Right ventricle myocardium inferior (tissue), 1 donor: Measurements from ENCODE around the gene PHRF1. TPM values are rescaled to one million over a fixed set of nuclear protein-coding genes. Genes with fewer than 3 reads are reported as not detected.

ENCODE experiments used
- ATAC-seq: fragments of 200-7000 bp; cut with Tn5 transposase; one replicate; pipeline ENCODE4 v1.9.1; 2020; ENCODE audit warnings: mild to moderate bottlenecking, moderate library complexity
- DNase-seq: peaks from one replicate; pipeline ENCODE4 v3.0.0; 2021; ENCODE audit errors: missing footprints
- intact Hi-C: fragments of 100-400 bp; cut with DNase I; formaldehyde crosslinking; loops from one replicate; pipeline ENCODE4 v1.11.0; 2022
- total RNA-seq: library from RNA; stranded (reverse); fragmentation: NEBNext Ultra II Directional; extraction: Animal tissue kit (Norgen Biotek cat#: 25700); gene quantifications from one replicate; pipeline ENCODE4 v1.2.1, GENCODE V29; 2021
- donor health status: DM: no; HTN: yes; CAD: no; lungs with severe emphysema.

PHRF1 gene
- total RNA-seq, 1 donor from 2014 or later, result 16.6 TPM

DNA sequence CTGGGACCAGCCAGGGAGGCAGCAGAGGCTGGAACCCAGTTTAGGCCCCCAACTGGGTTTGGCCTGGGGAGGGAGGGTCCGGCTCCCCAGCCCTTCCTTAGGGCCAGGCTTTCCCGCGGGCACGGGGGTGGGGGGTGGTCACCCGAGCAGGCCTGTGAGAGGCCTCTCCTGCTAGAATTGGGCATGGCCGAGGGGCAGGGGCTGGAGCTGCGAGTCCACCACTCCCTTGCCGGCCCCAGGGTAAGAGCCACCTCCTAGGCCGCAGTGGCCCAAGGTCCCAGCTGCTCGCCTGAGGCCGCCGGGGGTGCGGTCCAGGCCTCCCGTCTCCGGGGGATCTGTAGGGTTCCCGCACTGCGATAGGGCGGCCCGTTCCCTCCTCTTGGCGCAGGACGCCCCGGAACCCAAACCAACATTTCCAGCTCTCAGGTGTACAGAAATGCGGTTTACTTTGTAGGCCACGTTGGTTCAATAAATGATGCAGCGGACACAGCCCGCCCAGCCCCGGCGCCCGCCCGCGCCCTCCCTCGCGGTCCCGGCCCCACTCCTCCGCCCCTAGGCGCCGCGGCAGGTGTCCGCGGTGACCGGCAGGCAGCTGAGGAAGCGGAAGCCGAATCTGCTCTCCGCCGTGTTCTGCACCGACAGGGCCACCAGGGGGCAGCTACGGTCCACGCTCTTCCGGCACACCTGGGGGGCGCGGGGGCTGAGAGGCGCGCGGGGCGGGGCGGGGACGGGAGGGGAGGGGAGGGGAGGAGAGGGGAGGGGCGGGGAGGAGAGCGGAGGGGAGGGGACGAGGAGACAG is 21.6 kb upstream of the PHRF1 start:
- DNase-seq (no peak), ATAC-seq (peak; percentile 64)
- intact Hi-C loops, result loop anchor here (1.0 to 5.0 kb wide), 2 partner anchors 73 to 169 kb away; partner anchors contain the start of gene SCT

GRCh38 chr11:555227-555779 is 21.0 kb upstream of the PHRF1 start:
- ATAC-seq (no peak), DNase-seq (no peak)
- intact Hi-C loops, result loop anchor here (1.0 to 5.0 kb wide), 2 partner anchors 72 to 168 kb away; partner anchors contain the start of gene SCT

- no peak for DNase-seq
These were observed 20.2 kb upstream of the PHRF1 start for GRCh38 chr11:555780-556661.

DNA sequence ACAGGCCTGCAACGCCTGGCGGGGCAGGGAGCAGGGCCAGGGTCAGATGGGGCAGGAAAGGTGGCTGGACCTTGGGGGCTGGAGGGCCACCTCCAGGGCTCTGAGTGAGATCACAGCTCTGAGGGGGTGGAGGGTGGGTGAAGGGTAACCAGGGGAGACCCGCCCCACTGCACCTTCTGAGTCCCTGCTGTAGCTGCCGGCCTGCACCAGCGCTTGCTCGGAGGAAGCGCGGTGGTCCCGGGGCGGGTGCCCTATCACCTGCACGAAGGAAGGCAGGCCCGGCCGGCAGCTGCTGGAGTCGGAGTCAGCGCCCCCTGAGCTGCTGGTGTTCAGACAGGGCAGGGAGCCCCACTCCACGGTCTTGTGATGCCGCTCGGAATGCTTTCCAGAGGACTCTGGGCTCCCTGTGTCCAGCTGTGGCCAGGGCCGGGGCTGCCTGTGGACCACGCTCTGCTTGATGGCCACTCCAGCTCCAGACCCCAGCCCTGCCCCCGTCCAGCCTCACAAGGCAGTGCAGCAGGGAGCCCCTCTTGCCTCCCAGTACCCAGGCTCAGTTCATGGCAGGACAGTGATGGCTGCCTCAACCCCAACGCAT is 19.5 kb upstream of the PHRF1 start:
- ATAC-seq, result no peak
- no peak for DNase-seq

More at GRCh38 chr11:555780-556661, 20.2 kb upstream of the PHRF1 start:
- no peak for ATAC-seq
- intact Hi-C loops, result loop anchor here (1.0 to 5.0 kb wide), 2 partner anchors 71 to 167 kb away; partner anchors contain the start of gene SCT

GRCh38 chr11:557328-558132 is 18.7 kb upstream of the PHRF1 start:
- DNase-seq, result no peak
- intact Hi-C loops, result loop anchor here (5.0 kb wide), 1 partner anchor 70 kb away; the partner anchor contains the start of gene SCT
- ATAC-seq, result no peak

More for the DNA sequence above, 19.5 kb upstream of the PHRF1 start:
- intact Hi-C loops, result loop anchor here (5.0 kb wide), 1 partner anchor 71 kb away; the partner anchor contains the start of gene SCT

DNA sequence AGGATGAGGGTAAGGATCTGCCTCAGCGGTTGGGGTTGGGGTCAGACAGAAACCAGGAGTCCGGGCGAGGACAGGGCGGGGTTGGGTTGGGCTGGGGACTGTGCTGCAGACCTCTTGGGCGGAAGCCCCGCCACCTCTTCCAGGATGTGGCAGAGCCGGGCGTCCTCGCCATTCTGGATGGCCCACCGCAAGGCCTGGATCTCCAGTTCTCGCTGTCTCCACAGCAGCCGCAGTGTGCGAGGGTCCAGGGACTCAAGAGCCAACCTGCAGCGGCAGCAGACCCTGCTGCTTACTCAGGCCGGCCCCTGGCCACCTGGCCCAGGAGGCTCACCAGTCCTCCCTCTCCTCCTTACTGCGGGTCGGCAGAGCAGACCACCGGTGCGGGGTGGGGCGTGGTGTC is 17.8 kb upstream of the PHRF1 start:
- DNase-seq (no peak), ATAC-seq (no peak)
- intact Hi-C loops, result loop anchor here (5.0 kb wide), 1 partner anchor 69 kb away; the partner anchor contains the start of gene SCT

DNA sequence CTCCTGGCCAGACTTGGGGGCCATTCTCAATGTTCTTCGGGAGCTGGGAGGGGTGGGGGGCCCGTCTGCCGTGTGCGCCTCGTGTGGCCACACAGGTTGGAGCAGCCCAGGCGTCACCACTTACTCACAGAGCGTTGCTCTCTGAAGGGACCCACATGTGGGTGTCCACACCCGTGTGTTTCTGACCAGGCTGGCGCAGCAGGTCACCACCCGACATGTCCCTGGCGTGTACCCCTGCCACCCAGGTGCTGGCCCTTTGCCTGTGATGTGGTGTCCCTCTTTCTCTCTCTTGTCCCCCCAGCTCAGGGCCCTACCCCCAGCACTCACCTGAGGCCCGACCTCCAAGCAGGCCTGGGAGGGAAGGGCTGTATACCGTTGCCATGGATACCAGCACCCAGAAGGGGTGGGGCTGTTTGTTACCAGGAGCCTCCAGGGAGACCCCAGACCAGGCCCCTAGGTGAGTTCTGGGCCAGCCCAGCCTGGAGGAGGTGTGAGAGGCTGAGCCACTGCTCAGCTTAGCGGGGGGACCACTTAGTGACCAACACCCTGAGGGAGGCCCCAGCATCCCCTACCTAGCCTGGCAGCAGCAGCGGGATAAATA is 17.1 kb upstream of the PHRF1 start:
- intact Hi-C loops, result loop anchor here (5.0 kb wide), 1 partner anchor 68 kb away; the partner anchor contains the start of gene SCT
- ATAC-seq (no peak), DNase-seq (no peak)

DNA sequence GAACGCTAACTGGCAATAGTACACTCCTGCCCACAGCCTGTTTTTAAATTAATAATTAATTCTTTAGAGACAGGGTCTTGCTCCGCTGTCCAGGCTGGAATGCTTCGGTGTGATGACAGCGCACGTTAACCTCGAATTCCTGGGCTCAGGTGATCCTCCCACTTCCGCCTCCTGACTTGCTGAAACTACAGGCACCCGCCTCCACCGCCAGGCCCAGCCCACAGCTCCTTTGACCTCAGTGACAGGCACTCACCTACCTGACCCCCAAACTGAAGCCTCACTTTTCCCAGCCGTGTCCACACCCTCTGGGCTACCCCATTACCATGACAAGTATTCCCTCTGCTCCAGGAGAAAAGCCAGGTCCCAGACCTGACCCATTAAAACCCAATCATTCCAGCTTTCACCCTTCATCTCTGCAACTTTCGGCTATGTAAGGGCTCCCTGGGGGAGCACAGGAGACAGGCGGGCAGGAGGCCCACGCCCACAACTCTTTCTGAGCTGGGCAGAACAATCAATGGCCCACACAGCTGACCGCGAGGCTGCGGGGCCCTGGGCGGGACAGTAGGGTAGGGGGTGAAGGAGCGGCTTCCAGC is 16.5 kb upstream of the PHRF1 start:
- DNase-seq, result no peak
- ATAC-seq, result no peak
- intact Hi-C loops, result loop anchor here (5.0 kb wide), 1 partner anchor 67 kb away; the partner anchor contains the start of gene SCT

- DNase-seq (peak; percentile 95), ATAC-seq (peak; percentile 95)
- intact Hi-C loops, result no loop called here
These were observed 15.7 kb upstream of the PHRF1 start, which contains the start of the genes LMNTD2 and RASSF7 for GRCh38 chr11:560305-561147. LMNTD2 (minus strand) TSS chr11:560738; CDS start chr11:560716, 22 bp downstream. RASSF7 (plus strand) TSS chr11:560970; CDS start chr11:561769, 799 bp downstream.

- DNase-seq (no peak), ATAC-seq (no peak)
- intact Hi-C loops, result no loop called here
These were observed 14.9 kb upstream of the PHRF1 start for GRCh38 chr11:561148-562003.

GRCh38 chr11:562046-562645 is 14.1 kb upstream of the PHRF1 start:
- intact Hi-C loops, result no loop called here
- no peak for ATAC-seq
- no peak for DNase-seq

DNA sequence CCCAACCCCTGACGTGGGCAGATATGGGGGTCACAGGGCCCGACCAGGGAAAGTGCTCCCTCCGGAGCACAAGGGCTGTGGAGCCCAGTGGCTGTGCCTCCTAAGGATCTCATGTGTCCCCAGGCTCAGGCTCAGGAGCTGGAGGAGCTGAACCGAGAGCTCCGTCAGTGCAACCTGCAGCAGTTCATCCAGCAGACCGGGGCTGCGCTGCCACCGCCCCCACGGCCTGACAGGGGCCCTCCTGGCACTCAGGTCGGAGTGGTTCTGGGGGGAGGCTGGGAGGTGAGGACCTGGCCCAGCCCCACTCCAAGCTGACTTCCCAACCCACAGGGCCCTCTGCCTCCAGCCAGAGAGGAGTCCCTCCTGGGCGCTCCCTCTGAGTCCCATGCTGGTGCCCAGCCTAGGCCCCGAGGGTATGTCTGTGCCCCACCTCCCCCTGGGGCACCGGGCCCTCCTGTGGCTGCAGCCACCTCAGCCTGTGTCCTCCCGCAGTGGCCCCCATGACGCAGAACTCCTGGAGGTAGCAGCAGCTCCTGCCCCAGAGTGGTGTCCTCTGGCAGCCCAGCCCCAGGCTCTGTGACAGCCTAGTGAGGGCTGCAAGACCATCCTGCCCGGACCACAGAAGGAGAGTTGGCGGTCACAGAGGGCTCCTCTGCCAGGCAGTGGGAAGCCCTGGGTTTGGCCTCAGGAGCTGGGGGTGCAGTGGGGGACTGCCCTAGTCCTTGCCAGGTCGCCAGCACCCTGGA is 13.0 kb upstream of the PHRF1 start:
- no peak for ATAC-seq
- DNase-seq, result no peak
- intact Hi-C loops, result no loop called here

- ATAC-seq, result no peak
- intact Hi-C loops, result no loop called here
- no peak for DNase-seq
These were observed 12.3 kb upstream of the PHRF1 start for GRCh38 chr11:563812-564578.
